ENCODE measurements around the gene HSBP1. TPM values are rescaled to one million over a fixed set of nuclear protein-coding genes. Genes with fewer than 3 reads are reported as not detected.

Gene HSBP1
- total RNA-seq, 1 experiment from 2014 or later: 167 TPM

DNA sequence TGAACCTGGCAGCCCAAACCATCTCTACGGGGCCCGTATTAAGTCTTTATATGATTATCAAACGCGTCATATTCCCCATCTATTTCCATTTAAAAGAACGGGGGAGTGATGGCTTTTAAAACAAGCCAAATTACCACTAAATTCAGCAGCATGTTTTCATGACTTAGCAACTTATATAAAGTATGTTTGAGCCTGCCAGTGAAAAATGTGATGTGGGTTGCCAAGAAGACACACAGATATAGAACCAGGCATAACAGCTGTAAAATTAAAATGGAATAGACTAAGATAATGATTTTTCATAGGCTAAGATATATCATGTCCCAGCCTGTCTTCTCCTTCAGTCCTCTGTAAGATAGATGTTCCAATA lies 44.8 kb upstream of the HSBP1 start:
- CTCF ChIA-PET: no interaction called here
- POLR2A ChIA-PET (ENCODE audit: unreplicated experiment): no interaction called here
- Histone ChIP-seq H3K4me1 (ENCODE audit: insufficient read depth, low read length) (no peaks in the 10 kb centered on the region), H2AFZ (ENCODE audit: low read length) (no peak overlapping the region), H3K36me3 (ENCODE audit: low read depth, low read length) (no peaks in the 10 kb centered on the region), H3K4me2 (ENCODE audit: low read length) (no peak overlapping the region), H3K27ac (ENCODE audit: low read length) (no peak overlapping the region), H3K4me3 (ENCODE audit: low read length) (no peak overlapping the region), H3K27me3 (ENCODE audit: low read length) (peaks cover 11% of the 10 kb centered on the region; the same call in 1 of the 2 replicates), H4K20me1 (ENCODE audit: low read length) (no peaks in the 10 kb centered on the region), H3F3A (ENCODE audit: low read length, unreplicated experiment) (no peaks in the 10 kb centered on the region), H3K9me2 (replicated peaks; ENCODE audit: low read length) (no peaks in the 10 kb centered on the region), H3K9me3 (ENCODE audit: low read length) (no peaks in the 10 kb centered on the region), H3K9ac (ENCODE audit: low read length) (no peak overlapping the region), H3K79me2 (ENCODE audit: low read length) (no peaks in the 10 kb centered on the region)
- no TSS peak for BruUV-seq (replicated peaks)
- intact Hi-C loops (cut with micrococcal nuclease): no loop called here
- DNase-seq (no peak), ATAC-seq (no peak)
- TF ChIP-seq, protein P1, sequence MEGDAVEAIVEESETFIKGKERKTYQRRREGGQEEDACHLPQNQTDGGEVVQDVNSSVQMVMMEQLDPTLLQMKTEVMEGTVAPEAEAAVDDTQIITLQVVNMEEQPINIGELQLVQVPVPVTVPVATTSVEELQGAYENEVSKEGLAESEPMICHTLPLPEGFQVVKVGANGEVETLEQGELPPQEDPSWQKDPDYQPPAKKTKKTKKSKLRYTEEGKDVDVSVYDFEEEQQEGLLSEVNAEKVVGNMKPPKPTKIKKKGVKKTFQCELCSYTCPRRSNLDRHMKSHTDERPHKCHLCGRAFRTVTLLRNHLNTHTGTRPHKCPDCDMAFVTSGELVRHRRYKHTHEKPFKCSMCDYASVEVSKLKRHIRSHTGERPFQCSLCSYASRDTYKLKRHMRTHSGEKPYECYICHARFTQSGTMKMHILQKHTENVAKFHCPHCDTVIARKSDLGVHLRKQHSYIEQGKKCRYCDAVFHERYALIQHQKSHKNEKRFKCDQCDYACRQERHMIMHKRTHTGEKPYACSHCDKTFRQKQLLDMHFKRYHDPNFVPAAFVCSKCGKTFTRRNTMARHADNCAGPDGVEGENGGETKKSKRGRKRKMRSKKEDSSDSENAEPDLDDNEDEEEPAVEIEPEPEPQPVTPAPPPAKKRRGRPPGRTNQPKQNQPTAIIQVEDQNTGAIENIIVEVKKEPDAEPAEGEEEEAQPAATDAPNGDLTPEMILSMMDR (conservative IDR thresholded peaks at IDR 0.05; ENCODE audit: low read depth, low read length): no peak
- TF ChIP-seq EZH2 (IDR thresholded peaks at IDR 0.05; ENCODE audit: low read length, unreplicated experiment) (no peak), EZH2phosphoT487 (IDR thresholded peaks at IDR 0.05; ENCODE audit: borderline replicate concordance, low read length) (no peak)

DNA sequence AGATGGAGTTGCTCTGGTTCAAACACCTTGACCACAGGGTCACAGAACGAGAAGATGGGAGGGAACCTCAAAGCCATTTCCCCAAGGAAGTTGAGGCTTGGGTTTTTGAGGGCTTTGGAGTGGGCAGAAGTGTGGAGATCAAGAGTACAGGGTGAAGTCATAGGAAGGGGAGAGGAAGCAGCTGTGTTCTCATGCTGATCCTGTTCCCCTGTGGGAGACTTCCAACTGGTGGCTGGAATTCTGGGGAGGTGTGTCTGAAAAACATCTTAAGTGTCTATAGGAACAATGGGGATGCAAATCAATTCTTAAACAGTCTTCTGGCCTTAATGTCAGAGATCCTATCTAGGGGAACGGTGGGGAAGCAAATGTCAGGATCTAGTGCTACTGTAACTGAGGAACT lies 38.8 kb upstream of the HSBP1 start:
- POLR2A ChIA-PET (ENCODE audit: unreplicated experiment): no interaction called here
- no peaks in the 10 kb centered on the region for H3K9me3 ChIP-seq (ENCODE audit: low read length)
- CTCF ChIA-PET: no interaction called here
- TF ChIP-seq EZH2 (IDR thresholded peaks at IDR 0.05; ENCODE audit: low read length, unreplicated experiment): no peak
- TF ChIP-seq, protein P1 (conservative IDR thresholded peaks at IDR 0.05; ENCODE audit: low read depth, low read length): no peak
- no peak for TF ChIP-seq EZH2phosphoT487 (IDR thresholded peaks at IDR 0.05; ENCODE audit: borderline replicate concordance, low read length)
- H3K36me3 ChIP-seq (ENCODE audit: low read depth, low read length): no peaks in the 10 kb centered on the region
- intact Hi-C loops (cut with micrococcal nuclease): no loop called here
- H3K79me2 ChIP-seq (ENCODE audit: low read length): no peaks in the 10 kb centered on the region
- no peaks in the 10 kb centered on the region for H4K20me1 ChIP-seq (ENCODE audit: low read length)
- H3K27me3 ChIP-seq (ENCODE audit: low read length): no peaks in the 10 kb centered on the region
- DNase-seq: no peak
- H3K4me2 ChIP-seq (ENCODE audit: low read length): no peak overlapping the region
- BruUV-seq (replicated peaks): no TSS peak
- no peak overlapping the region for H2AFZ ChIP-seq (ENCODE audit: low read length)
- no peak overlapping the region for H3K4me3 ChIP-seq (ENCODE audit: low read length)
- no peak overlapping the region for H3K27ac ChIP-seq (ENCODE audit: low read length)
- H3K9me2 ChIP-seq (replicated peaks; ENCODE audit: low read length): no peaks in the 10 kb centered on the region
- H3F3A ChIP-seq (ENCODE audit: low read length, unreplicated experiment): no peaks in the 10 kb centered on the region
- no peak for ATAC-seq
- H3K9ac ChIP-seq (ENCODE audit: low read length): no peak overlapping the region
- H3K4me1 ChIP-seq (ENCODE audit: insufficient read depth, low read length): no peaks in the 10 kb centered on the region

DNA sequence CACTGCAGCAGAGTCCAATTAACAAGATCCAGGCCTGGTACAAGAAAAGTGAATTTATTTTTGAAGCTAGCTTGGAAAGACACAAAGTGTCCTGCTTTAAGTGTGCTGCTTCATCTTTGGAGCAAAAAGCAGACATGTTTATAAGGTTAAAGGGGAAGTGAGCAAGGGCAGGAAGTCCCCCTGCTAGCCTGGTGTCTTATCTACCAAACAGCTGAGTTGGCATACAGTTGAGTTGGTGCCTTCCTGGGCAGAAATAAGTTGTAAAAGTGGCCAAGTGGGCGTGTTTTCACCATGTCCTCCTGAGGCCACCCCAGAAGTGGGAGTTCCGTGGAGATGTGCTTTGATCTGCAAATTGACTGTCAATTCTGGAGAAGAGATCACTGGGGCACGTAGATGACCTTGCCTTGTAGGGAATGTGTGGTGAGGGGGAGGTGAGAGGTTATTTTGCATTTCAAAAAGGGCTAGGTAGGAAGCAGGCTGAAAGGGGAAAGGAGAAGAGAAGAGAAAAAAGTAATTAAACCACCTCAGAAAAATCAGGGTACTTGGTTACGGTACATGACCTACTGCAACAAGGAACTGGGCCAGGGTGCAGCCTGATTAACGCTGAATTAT lies 38.3 kb upstream of the HSBP1 start:
- H3K4me3 ChIP-seq (ENCODE audit: low read length): no peak overlapping the region
- CTCF ChIA-PET: no interaction called here
- H3K27ac ChIP-seq (ENCODE audit: low read length): no peak overlapping the region
- ATAC-seq (no peak), DNase-seq (no peak)
- intact Hi-C loops (cut with micrococcal nuclease): no loop called here
- POLR2A ChIA-PET (ENCODE audit: unreplicated experiment): no interaction called here
- no peak overlapping the region for H3K9ac ChIP-seq (ENCODE audit: low read length)
- no peak overlapping the region for H2AFZ ChIP-seq (ENCODE audit: low read length)
- H3K4me2 ChIP-seq (ENCODE audit: low read length): no peak overlapping the region
- TF ChIP-seq, protein P1 (conservative IDR thresholded peaks at IDR 0.05; ENCODE audit: low read depth, low read length): no peak
- TF ChIP-seq EZH2phosphoT487 (IDR thresholded peaks at IDR 0.05; ENCODE audit: borderline replicate concordance, low read length) (no peak), EZH2 (IDR thresholded peaks at IDR 0.05; ENCODE audit: low read length, unreplicated experiment) (no peak)
- no peaks in the 10 kb centered on the region for H3K9me3 ChIP-seq (ENCODE audit: low read length)
- no peaks in the 10 kb centered on the region for H4K20me1 ChIP-seq (ENCODE audit: low read length)
- no peaks in the 10 kb centered on the region for H3F3A ChIP-seq (ENCODE audit: low read length, unreplicated experiment)
- H3K36me3 ChIP-seq (ENCODE audit: low read depth, low read length): no peaks in the 10 kb centered on the region
- H3K27me3 ChIP-seq (ENCODE audit: low read length): no peaks in the 10 kb centered on the region
- no peaks in the 10 kb centered on the region for H3K4me1 ChIP-seq (ENCODE audit: insufficient read depth, low read length)
- H3K9me2 ChIP-seq (replicated peaks; ENCODE audit: low read length): no peaks in the 10 kb centered on the region
- no peaks in the 10 kb centered on the region for H3K79me2 ChIP-seq (ENCODE audit: low read length)
- no TSS peak for BruUV-seq (replicated peaks)

Data from PC-3 (cell line).